GM12872 (cell line): ENCODE measurements around the gene CMTM8.

Source experiments
- TF ChIP-seq, protein P1 (sequence below): IDR thresholded peaks from 3 replicates; pipeline ENCODE4 v1.5.1; 2011; ENCODE audit warnings: low read depth, mild to moderate bottlenecking, low read length, moderate library complexity; ENCODE audit not compliant: insufficient read depth

The CMTM8 gene

DNA sequence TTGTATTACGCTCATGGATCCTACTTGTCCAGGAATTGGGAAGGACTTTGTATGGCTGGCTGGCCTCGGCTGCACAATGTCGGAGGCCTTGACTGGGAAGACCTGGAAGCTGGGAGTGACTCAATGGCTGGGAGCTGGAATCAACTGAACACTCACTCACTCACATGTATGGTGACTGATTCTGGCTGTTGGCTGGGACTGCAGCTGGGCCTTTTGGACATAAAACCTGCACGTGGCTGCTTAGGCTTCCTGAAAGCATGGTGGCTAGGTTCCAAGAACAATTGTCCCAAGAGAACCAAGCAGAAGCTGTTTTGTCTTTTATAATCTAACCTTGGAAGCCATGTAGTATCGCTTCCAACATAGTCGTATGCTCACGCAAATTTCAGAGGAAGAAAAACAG, 38.0 kb upstream of the CMTM8 start:
- TF ChIP-seq, protein P1, sequence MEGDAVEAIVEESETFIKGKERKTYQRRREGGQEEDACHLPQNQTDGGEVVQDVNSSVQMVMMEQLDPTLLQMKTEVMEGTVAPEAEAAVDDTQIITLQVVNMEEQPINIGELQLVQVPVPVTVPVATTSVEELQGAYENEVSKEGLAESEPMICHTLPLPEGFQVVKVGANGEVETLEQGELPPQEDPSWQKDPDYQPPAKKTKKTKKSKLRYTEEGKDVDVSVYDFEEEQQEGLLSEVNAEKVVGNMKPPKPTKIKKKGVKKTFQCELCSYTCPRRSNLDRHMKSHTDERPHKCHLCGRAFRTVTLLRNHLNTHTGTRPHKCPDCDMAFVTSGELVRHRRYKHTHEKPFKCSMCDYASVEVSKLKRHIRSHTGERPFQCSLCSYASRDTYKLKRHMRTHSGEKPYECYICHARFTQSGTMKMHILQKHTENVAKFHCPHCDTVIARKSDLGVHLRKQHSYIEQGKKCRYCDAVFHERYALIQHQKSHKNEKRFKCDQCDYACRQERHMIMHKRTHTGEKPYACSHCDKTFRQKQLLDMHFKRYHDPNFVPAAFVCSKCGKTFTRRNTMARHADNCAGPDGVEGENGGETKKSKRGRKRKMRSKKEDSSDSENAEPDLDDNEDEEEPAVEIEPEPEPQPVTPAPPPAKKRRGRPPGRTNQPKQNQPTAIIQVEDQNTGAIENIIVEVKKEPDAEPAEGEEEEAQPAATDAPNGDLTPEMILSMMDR: no peak

DNA sequence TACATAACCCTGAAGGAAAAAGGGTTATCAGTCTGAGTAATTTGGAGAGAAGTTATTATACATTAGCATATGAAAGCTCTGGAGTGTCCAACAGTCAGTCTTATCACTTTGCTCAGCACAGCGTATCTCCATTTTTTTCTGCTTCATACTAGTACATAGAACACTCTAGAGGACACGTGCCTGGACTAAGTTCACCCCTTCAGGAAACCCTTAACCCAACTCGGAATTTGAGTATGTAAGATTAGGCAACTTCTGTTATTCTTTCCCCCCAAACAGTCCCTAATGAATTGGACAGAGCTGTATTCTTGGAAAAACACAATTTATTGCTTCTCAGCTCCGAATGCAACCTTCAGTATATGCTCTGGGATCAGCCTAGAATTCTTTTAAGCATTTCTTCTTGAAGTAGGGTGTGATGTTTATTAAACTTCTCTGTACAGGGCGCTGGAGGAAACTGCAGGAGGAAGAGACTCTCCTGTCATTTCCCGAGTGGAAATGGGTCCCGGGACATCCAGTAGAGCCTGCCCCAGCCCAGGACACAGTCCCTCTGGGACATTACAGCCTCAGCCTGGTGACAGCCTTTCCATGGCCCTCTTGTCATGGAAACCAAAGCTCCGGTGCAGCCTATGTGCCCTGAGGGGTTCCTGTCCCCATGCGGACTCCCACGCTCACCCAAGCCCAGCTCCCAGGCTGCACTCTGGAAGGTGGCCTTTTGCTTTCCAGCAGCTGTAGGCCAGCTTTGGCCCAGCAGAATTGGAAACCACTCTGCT, 37.3 kb upstream of the CMTM8 start:
- TF ChIP-seq, protein P1: no peak

GRCh38 chr3:32202496-32202895, 36.0 kb upstream of the CMTM8 start:
- TF ChIP-seq, protein P1: no peak

GRCh38 chr3:32203854-32204253, 34.6 kb upstream of the CMTM8 start:
- TF ChIP-seq, protein P1: no peak

GRCh38 chr3:32208447-32208846, 30.0 kb upstream of the CMTM8 start:
- TF ChIP-seq, protein P1: no peak

DNA sequence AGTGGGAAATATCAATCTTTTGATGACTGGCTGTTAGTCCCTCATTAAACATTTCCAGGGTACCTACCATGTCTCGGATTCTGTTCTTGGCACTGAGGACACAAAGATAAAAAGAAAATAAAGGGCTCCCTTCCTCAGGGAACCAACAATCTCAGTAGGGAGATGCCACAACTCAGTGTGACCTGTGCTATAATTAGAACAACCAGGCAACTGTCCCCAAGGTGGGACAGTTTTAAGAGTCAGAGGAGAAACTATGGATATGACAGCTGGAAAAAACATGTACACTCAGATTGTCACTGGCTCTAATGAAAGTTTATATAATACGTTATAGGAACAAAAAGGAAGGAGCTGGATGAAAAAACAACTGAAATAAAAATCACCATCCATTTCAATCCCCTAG, 23.3 kb upstream of the CMTM8 start:
- TF ChIP-seq, protein P1: no peak

GRCh38 chr3:32216172-32216783, 22.2 kb upstream of the CMTM8 start:
- TF ChIP-seq, protein P1: no peak
